ENCODE data around the gene MICAL2. TPM values are rescaled to one million over a fixed set of nuclear protein-coding genes. Genes with fewer than 3 reads are reported as not detected.

MICAL2 gene
- polyA plus RNA-seq, 4 donors, result 15.9 to 41.1 (median 25.6) TPM

GRCh38 chr11:12235553-12235946 is 125.2 kb downstream of the MICAL2 start:
- H3K4me3 ChIP-seq (ENCODE audit: low read depth in 1 of 3, low read length in 3 of 3), result no peak overlapping the region
- FAIRE-seq (no peak), DNase-seq (no peak)
- no peaks in the 10 kb centered on the region for H3K27me3 ChIP-seq (ENCODE audit: control insufficient read depth in 3 of 3, insufficient read depth in 3 of 3, low read length in 3 of 3)
- H3K36me3 ChIP-seq (ENCODE audit: control insufficient read depth in 3 of 3, insufficient read depth in 2 of 3, low read depth in 1 of 3, low read length in 3 of 3), result peaks cover 0 to 46% (median 22%) of the 10 kb centered on the region in 3 donors
- H3K27ac ChIP-seq (ENCODE audit: low read depth in 1 of 3, low read length in 2 of 3), result peak overlapping the region in 1 of 3 donors; percentile 68
- H3K9me3 ChIP-seq (ENCODE audit: control insufficient read depth in 2 of 2, insufficient read depth in 1 of 2, low read depth in 1 of 2, low read length in 1 of 2), result no peaks in the 10 kb centered on the region
- H3K4me1 ChIP-seq (ENCODE audit: control insufficient read depth in 3 of 3, insufficient read depth in 2 of 3, low read depth in 1 of 3, low read length in 2 of 3), result peaks cover 0 to 10% (median 0%) of the 10 kb centered on the region in 3 donors
- WGBS, 3 donors, result 86 to 90% (median 90%) methylated on average over 3 of the region's 3 CpGs

DNA sequence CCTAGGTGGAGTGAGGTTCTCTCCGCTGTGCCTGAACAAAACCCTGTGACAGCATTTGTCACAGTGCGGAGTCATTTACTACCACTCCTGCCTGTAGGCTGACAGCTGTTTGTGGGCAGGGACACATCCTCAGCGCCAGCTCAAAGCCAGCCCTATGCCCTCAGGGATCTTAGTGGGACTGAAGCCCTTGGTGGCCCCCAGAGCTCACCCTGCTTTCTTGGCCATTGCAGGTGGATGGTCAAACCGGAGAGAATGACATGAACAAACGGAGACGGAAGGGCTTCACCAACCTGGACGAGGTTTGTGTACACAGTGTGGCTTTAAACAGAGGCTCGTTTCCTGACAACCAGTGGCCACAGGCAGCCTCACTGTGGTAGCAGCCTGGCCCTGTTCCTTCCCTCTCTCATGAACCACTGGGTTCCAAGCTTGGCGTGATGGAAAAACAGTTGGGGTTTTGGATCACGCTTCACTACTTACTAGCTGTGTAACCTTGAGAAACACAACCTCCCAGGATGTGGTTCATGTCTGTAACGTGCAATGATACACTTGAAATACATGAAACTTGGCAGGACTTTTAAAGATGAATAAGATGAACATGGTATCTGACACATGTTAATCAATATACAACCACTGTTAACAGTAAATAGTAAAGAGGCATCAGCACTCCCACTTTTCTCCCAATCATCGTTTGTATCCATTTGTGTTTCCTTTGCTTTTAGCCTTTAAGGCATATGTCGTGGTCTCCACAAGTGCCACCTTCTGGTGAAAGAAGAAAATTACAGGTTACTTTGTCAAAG is 125.8 kb downstream of the MICAL2 start:
- H3K36me3 ChIP-seq (ENCODE audit: control insufficient read depth in 3 of 3, insufficient read depth in 2 of 3, low read depth in 1 of 3, low read length in 3 of 3), result peaks cover 0 to 50% (median 22%) of the 10 kb centered on the region in 3 donors

DNA sequence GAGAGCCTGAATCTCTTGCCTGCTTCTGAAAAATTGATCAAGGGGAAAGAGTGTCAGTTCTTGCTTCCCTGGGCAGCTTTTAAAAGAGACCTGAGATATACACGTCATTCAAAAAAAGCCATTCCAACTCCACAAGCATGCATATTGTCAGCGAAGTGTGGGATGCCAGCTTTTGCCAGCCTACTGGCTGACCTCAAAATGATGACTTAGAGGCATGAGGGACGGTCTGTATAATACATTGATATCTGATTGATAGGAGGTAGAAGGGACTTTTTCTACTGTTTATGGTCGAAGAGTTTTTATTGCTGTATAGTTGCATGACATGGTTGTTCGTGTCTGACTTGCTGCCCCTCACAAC is 126.3 kb downstream of the MICAL2 start:
- no peak for DNase-seq
- 61 to 68% (median 64%) methylated on average over 5 of the region's 5 CpGs for WGBS, 3 donors
- Histone ChIP-seq H3K4me3 (ENCODE audit: low read depth in 1 of 3, low read length in 3 of 3) (no peak overlapping the region), H3K36me3 (ENCODE audit: control insufficient read depth in 3 of 3, insufficient read depth in 2 of 3, low read depth in 1 of 3, low read length in 3 of 3) (peaks cover 0 to 50% (median 17%) of the 10 kb centered on the region in 3 donors), H3K27ac (ENCODE audit: low read depth in 1 of 3, low read length in 2 of 3) (peak overlapping the region in 1 of 3 donors; percentile 4), H3K27me3 (ENCODE audit: control insufficient read depth in 3 of 3, insufficient read depth in 3 of 3, low read length in 3 of 3) (no peaks in the 10 kb centered on the region), H3K9me3 (ENCODE audit: control insufficient read depth in 2 of 2, insufficient read depth in 1 of 2, low read depth in 1 of 2, low read length in 1 of 2) (no peaks in the 10 kb centered on the region), H3K4me1 (ENCODE audit: control insufficient read depth in 3 of 3, insufficient read depth in 2 of 3, low read depth in 1 of 3, low read length in 2 of 3) (peaks cover 0 to 10% (median 0%) of the 10 kb centered on the region in 3 donors)
- no peak for FAIRE-seq

More for the DNA sequence above, 125.8 kb downstream of the MICAL2 start:
- 54 to 59% (median 58%) methylated on average over 13 of the region's 13 CpGs for WGBS, 3 donors
- H3K27ac ChIP-seq (ENCODE audit: low read depth in 1 of 3, low read length in 2 of 3), result peak overlapping the region in 1 of 3 donors; percentile 68
- peak; percentile 67 to 75 for DNase-seq
- FAIRE-seq, result no peak
- H3K9me3 ChIP-seq (ENCODE audit: control insufficient read depth in 2 of 2, insufficient read depth in 1 of 2, low read depth in 1 of 2, low read length in 1 of 2), result no peaks in the 10 kb centered on the region
- H3K27me3 ChIP-seq (ENCODE audit: control insufficient read depth in 3 of 3, insufficient read depth in 3 of 3, low read length in 3 of 3), result no peaks in the 10 kb centered on the region
- H3K4me3 ChIP-seq (ENCODE audit: low read depth in 1 of 3, low read length in 3 of 3), result no peak overlapping the region
- H3K4me1 ChIP-seq (ENCODE audit: control insufficient read depth in 3 of 3, insufficient read depth in 2 of 3, low read depth in 1 of 3, low read length in 2 of 3), result peaks cover 0 to 10% (median 0%) of the 10 kb centered on the region in 3 donors

GRCh38 chr11:12237381-12237784 is 127.0 kb downstream of the MICAL2 start:
- FAIRE-seq (no peak), DNase-seq (no peak)
- Histone ChIP-seq H3K4me3 (ENCODE audit: low read depth in 1 of 3, low read length in 3 of 3) (no peak overlapping the region), H3K27me3 (ENCODE audit: control insufficient read depth in 3 of 3, insufficient read depth in 3 of 3, low read length in 3 of 3) (no peaks in the 10 kb centered on the region), H3K27ac (ENCODE audit: low read depth in 1 of 3, low read length in 2 of 3) (peak overlapping the region in 1 of 3 donors; percentile 4), H3K4me1 (ENCODE audit: control insufficient read depth in 3 of 3, insufficient read depth in 2 of 3, low read depth in 1 of 3, low read length in 2 of 3) (peaks cover 0 to 10% (median 0%) of the 10 kb centered on the region in 3 donors), H3K9me3 (ENCODE audit: control insufficient read depth in 2 of 2, insufficient read depth in 1 of 2, low read depth in 1 of 2, low read length in 1 of 2) (no peaks in the 10 kb centered on the region), H3K36me3 (ENCODE audit: control insufficient read depth in 3 of 3, insufficient read depth in 2 of 3, low read depth in 1 of 3, low read length in 3 of 3) (peaks cover 0 to 54% (median 15%) of the 10 kb centered on the region in 3 donors)
- 84 to 92% (median 86%) methylated on average over 3 of the region's 3 CpGs for WGBS, 3 donors

- H3K27me3 ChIP-seq (ENCODE audit: control insufficient read depth in 3 of 3, insufficient read depth in 3 of 3, low read length in 3 of 3), result no peaks in the 10 kb centered on the region
- FAIRE-seq (no peak), DNase-seq (no peak)
- no peaks in the 10 kb centered on the region for H3K9me3 ChIP-seq (ENCODE audit: control insufficient read depth in 2 of 2, insufficient read depth in 1 of 2, low read depth in 1 of 2, low read length in 1 of 2)
- H3K36me3 ChIP-seq (ENCODE audit: control insufficient read depth in 3 of 3, insufficient read depth in 2 of 3, low read depth in 1 of 3, low read length in 3 of 3), result peaks cover 0 to 61% (median 20%) of the 10 kb centered on the region in 3 donors
- H3K4me1 ChIP-seq (ENCODE audit: control insufficient read depth in 3 of 3, insufficient read depth in 2 of 3, low read depth in 1 of 3, low read length in 2 of 3), result peaks cover 0 to 10% (median 0%) of the 10 kb centered on the region in 3 donors
- no peak overlapping the region for H3K4me3 ChIP-seq (ENCODE audit: low read depth in 1 of 3, low read length in 3 of 3)
- H3K27ac ChIP-seq (ENCODE audit: low read depth in 1 of 3, low read length in 2 of 3), result no peak overlapping the region
- WGBS, 3 donors, result 84 to 90% (median 89%) methylated on average over 4 of the region's 4 CpGs
Observed at GRCh38 chr11:12238420-12238819, 128.0 kb downstream of the MICAL2 start.

- H3K27ac ChIP-seq (ENCODE audit: low read depth in 1 of 3, low read length in 2 of 3), result no peak overlapping the region
- no peak overlapping the region for H3K4me3 ChIP-seq (ENCODE audit: low read depth in 1 of 3, low read length in 3 of 3)
- peaks cover 0 to 66% (median 22%) of the 10 kb centered on the region in 3 donors for H3K36me3 ChIP-seq (ENCODE audit: control insufficient read depth in 3 of 3, insufficient read depth in 2 of 3, low read depth in 1 of 3, low read length in 3 of 3)
- DNase-seq (no peak), FAIRE-seq (no peak)
- 85 to 89% (median 86%) methylated on average over 4 of the region's 4 CpGs for WGBS, 3 donors
- peaks cover 0 to 10% (median 0%) of the 10 kb centered on the region in 3 donors for H3K4me1 ChIP-seq (ENCODE audit: control insufficient read depth in 3 of 3, insufficient read depth in 2 of 3, low read depth in 1 of 3, low read length in 2 of 3)
- H3K27me3 ChIP-seq (ENCODE audit: control insufficient read depth in 3 of 3, insufficient read depth in 3 of 3, low read length in 3 of 3), result no peaks in the 10 kb centered on the region
- H3K9me3 ChIP-seq (ENCODE audit: control insufficient read depth in 2 of 2, insufficient read depth in 1 of 2, low read depth in 1 of 2, low read length in 1 of 2), result no peaks in the 10 kb centered on the region
Observed at GRCh38 chr11:12239396-12239795, 129.0 kb downstream of the MICAL2 start.

DNA sequence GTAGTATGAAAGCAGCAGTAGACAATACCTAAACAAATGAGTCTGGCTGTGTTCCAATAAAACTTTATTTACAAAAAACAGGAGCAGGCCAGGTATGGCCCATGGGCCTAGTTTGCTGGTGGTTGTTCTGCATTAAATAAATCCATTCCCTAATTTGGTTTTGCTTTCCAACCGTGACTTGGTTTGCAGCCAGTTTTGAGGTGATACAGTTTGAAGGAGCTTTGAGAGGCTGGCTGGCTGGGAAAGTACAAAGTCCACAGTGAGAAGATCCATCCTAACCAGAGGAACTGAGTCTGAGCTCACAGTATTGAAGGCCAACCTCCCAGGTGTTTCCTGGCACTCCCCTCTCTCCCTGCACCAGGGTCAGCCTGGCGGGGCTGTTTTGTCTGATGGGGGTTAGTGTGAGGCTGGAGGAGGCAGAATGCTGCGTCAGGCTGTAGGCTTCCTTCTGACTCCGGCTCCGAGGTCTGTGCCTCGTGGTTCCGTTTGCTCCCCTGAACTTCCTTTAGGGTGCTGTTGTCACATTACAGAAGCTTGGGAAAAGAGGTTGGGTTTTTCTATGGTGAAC is 129.5 kb downstream of the MICAL2 start:
- H3K9me3 ChIP-seq (ENCODE audit: control insufficient read depth in 2 of 2, insufficient read depth in 1 of 2, low read depth in 1 of 2, low read length in 1 of 2), result no peaks in the 10 kb centered on the region
- DNase-seq (peak in 1 of 2 donors; percentile 73), FAIRE-seq (no peak)
- peaks cover 0 to 62% (median 22%) of the 10 kb centered on the region in 3 donors for H3K36me3 ChIP-seq (ENCODE audit: control insufficient read depth in 3 of 3, insufficient read depth in 2 of 3, low read depth in 1 of 3, low read length in 3 of 3)
- peaks cover 0 to 10% (median 0%) of the 10 kb centered on the region in 3 donors for H3K4me1 ChIP-seq (ENCODE audit: control insufficient read depth in 3 of 3, insufficient read depth in 2 of 3, low read depth in 1 of 3, low read length in 2 of 3)
- no peaks in the 10 kb centered on the region for H3K27me3 ChIP-seq (ENCODE audit: control insufficient read depth in 3 of 3, insufficient read depth in 3 of 3, low read length in 3 of 3)
- no peak overlapping the region for H3K4me3 ChIP-seq (ENCODE audit: low read depth in 1 of 3, low read length in 3 of 3)
- WGBS, 3 donors, result 67 to 69% (median 69%) methylated on average over 7 of the region's 7 CpGs
- no peak overlapping the region for H3K27ac ChIP-seq (ENCODE audit: low read depth in 1 of 3, low read length in 2 of 3)

- no peaks in the 10 kb centered on the region for H3K27me3 ChIP-seq (ENCODE audit: control insufficient read depth in 3 of 3, insufficient read depth in 3 of 3, low read length in 3 of 3)
- peaks cover 0 to 10% (median 0%) of the 10 kb centered on the region in 3 donors for H3K4me1 ChIP-seq (ENCODE audit: control insufficient read depth in 3 of 3, insufficient read depth in 2 of 3, low read depth in 1 of 3, low read length in 2 of 3)
- DNase-seq (no peak), FAIRE-seq (no peak)
- WGBS, 3 donors, result 68 to 87% (median 74%) methylated on average over 7 of the region's 7 CpGs
- peak overlapping the region in 1 of 3 donors; percentile 30 for H3K27ac ChIP-seq (ENCODE audit: low read depth in 1 of 3, low read length in 2 of 3)
- no peak overlapping the region for H3K4me3 ChIP-seq (ENCODE audit: low read depth in 1 of 3, low read length in 3 of 3)
- no peaks in the 10 kb centered on the region for H3K9me3 ChIP-seq (ENCODE audit: control insufficient read depth in 2 of 2, insufficient read depth in 1 of 2, low read depth in 1 of 2, low read length in 1 of 2)
- peaks cover 0 to 64% (median 22%) of the 10 kb centered on the region in 3 donors for H3K36me3 ChIP-seq (ENCODE audit: control insufficient read depth in 3 of 3, insufficient read depth in 2 of 3, low read depth in 1 of 3, low read length in 3 of 3)
Observed at GRCh38 chr11:12240677-12241076, 130.3 kb downstream of the MICAL2 start.
